Measurements from ENCODE around the gene CHRFAM7A. TPM values are rescaled to one million over a fixed set of nuclear protein-coding genes. Genes with fewer than 3 reads are reported as not detected.

CHRFAM7A gene
- 0.14 TPM in 1 of 2 replicates, not detected in the other for total RNA-seq

GRCh38 chr15:30392766-30393663 lies at the start of gene CHRFAM7A:
CHRFAM7A (minus strand) TSS chr15:30393540; CDS start chr15:30383351, 10,189 bp downstream.

DNA sequence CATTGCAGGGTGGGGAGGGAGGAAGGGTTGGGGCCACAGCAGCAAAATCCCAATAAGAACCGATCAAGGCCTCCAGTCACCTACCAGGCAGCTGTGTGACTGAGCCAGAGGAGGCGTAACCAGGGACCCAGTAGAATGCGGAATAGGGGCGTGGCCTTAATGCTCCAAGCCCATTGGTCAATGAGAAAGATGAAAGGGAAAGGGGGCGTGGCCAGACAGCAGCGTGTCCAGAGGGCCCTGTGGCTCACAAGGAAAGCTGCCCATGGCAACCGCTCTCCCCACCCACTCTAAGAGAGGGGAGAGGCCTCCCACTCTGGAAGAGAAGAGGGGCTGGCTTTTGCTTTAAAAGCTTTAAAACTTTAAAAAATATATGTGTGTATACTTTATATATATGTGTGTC lies 20.8 kb upstream of the CHRFAM7A start, which contains the start of gene GOLGA8R:
Gene GOLGA8R, minus strand, starts transcription at position 101 of the 400 bp plus-strand sequence. Its CDS starts 98 bp downstream, at position 3.

Other genes with a start within 250 kb of the CHRFAM7A start
- 2.1 and 3.1 TPM in 2 replicates for gene GOLGA8R, start 20.7 kb upstream of the CHRFAM7A start, total RNA-seq
- 1.3 and 3.6 TPM in 2 replicates for gene GOLGA8Q, start 158.5 kb upstream of the CHRFAM7A start, total RNA-seq
- gene GOLGA8H, start 210.5 kb upstream of the CHRFAM7A start, total RNA-seq = under 0.01 and 0.14 TPM in 2 replicates